A204.1 (cell line): ENCODE measurements around the gene ENOX1.

Experiments used
- FAIRE-seq: peaks from 2 replicates; lab custom pipeline; 2012; peaks lifted over from hg19 to GRCh38; lab: Jason Lieb, UNC

ENOX1 gene

DNA sequence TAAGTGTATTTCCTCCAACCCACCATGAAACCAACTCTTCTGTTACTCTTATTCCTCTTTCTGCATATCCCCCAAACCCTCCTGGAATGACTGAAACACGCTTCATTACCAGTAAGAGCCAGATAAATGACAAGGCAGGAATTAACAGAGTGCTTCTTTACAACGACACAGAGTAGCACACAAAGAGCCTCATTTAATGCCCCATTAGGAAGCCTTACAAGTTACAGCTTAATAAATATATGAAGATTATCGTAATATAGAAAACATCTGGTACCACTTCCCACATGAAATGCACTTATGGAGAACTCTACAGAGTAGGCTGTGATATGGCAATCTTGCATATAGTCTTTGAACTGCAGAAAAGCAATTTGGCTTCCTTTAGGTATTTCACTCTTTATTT, 116.8 kb downstream of the ENOX1 start:
- no peak for FAIRE-seq

DNA sequence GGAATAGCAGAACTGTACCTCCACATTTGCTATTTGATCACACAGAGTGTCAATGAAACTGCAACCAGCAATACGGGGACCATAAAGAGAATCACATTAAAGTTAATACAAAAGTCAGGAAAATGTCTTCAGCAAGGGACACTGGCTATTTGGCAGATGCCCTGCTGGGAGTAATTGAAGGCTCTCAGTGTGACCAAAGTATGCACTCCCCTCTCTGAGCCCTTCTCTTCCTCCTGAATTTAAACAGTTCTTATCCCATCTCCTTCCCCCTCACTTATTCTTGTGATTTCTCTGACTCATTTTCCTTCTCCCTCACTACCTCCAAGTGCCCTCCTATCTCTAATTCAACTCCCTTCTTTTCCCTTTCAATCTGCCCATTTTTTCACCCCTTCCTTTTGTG, 117.7 kb downstream of the ENOX1 start:
- FAIRE-seq: no peak

GRCh38 chr13:43666403-43666802, 120.4 kb downstream of the ENOX1 start:
- no peak for FAIRE-seq

- no peak for FAIRE-seq
These were observed 121.4 kb downstream of the ENOX1 start for GRCh38 chr13:43665388-43665787.

- no peak for FAIRE-seq
These were observed 122.0 kb downstream of the ENOX1 start for GRCh38 chr13:43664700-43665191.

GRCh38 chr13:43663474-43664090, 123.2 kb downstream of the ENOX1 start:
- FAIRE-seq: no peak

DNA sequence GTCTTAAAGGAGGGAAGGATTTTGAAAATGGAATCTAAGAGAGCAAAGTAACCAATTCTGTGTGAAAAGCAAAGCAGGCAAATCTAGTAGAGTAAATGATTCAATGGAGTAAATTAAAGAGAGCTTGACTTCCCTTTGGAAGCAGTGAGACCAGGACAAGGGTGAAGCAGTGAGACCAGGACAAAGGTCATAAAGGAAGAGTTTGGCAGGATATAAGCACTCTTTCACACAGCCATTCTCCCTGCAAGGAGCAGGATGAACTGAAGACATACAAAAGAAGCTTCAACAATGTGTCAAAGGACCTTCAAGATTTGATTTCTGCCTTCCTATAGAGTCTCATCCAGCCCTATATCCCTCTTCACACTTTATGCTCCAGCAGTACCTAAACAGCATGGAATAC, 123.8 kb downstream of the ENOX1 start:
- no peak for FAIRE-seq

- FAIRE-seq: no peak
These were observed 125.5 kb downstream of the ENOX1 start for GRCh38 chr13:43661161-43661830.

- no peak for FAIRE-seq
These were observed 129.3 kb downstream of the ENOX1 start for GRCh38 chr13:43657485-43657884.

DNA sequence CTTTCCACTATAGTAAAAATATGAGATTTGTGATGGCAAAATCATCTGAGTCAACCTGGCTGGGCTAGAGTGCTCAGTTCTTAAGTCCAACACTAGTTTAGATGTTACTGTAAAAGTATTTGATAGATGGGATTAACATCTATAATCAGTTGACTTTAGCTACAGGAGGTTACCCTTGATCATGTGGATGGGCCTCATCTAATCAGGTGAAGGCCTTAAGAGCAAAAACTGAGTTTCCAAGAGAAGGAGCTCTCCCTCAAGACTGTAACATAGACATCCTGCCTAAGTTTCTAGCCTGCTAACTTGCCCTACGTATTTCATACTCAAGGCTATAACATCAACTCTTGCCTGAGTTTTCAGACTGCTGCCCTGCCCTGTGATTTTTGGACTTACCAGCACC, 132.8 kb downstream of the ENOX1 start:
- no peak for FAIRE-seq

GRCh38 chr13:43653395-43653794, 133.4 kb downstream of the ENOX1 start:
- FAIRE-seq: no peak

DNA sequence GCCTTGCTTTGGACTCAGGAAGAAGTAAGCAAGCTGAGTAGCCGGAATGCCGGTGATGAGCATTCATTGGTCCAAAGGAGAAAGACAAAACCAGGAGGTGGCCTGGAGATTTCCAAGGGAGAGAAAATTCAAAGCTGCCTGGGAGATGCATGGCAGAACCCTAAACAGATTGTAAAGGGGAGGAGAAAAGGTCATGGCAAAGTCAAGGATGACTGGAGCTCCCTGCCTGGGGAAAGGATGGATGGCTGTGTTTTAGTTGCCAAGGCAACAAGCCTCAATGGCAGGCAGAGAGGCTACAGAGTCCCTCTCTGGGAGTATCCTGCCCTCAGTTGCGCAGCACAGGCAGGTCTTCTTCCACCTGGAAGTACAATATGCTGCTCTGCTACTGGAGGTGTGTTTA, 134.0 kb downstream of the ENOX1 start:
- no peak for FAIRE-seq

- FAIRE-seq: no peak
These were observed 135.9 kb downstream of the ENOX1 start for GRCh38 chr13:43650882-43651281.

GRCh38 chr13:43648733-43649132, 138.0 kb downstream of the ENOX1 start:
- FAIRE-seq: no peak

- FAIRE-seq: no peak
These were observed 139.3 kb downstream of the ENOX1 start for GRCh38 chr13:43647471-43647870.

GRCh38 chr13:43640476-43640875, 146.3 kb downstream of the ENOX1 start:
- no peak for FAIRE-seq

GRCh38 chr13:43631106-43631505, 155.7 kb downstream of the ENOX1 start:
- no peak for FAIRE-seq

DNA sequence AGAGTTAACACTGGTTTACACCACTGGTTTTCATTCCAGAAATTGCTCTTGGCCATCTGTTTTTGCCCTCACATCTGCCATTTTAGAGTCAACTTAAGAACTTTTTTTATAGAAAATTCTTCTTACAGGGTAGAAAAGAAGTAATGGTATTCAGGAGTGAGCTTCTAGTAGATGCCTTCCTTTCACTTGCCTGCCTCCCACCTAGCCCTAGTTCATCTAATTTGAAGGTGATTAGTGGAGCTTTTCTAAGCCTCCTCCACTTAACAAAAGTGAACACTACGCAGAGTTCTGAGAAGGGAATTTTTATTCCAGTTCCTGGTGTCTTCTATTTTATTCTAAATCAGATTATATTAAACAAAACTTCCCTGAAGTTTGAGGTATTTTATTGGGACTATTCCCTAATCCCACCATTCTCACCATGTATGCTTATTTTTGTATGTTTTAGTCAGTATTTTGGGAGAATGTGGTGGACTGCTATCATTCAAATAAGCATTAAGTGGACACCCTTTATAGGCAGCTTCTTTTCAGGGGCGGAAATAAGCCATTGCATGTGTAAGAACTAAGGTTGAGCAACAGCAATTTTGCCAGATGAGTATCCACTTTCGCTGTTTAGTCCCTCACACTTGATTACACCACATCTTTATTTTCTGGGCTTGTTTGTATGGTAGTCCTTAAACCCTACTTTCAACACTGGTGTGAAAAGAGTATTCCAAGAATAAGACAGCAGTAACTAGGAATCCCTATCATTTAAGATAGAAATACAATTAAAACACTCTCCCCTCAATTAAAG, 156.9 kb downstream of the ENOX1 start:
- FAIRE-seq: no peak

DNA sequence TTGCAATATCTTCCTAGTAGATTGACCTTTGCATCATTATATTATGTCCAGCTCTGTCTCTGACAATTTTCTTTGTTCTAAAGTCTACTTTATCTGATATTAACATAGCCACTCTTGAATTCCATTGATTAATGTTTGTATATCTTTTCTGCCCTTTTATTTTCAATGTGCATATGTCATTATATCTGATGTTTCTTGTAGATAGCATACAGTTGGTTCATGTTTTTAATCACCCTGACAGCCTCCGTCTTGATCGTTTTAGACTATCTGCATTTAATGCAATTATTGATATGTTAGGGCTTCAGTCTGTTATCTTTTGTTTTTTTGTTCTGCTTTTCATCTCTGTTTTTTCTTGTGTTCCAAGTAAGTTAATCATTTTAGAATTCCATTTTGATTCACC, 159.8 kb downstream of the ENOX1 start:
- FAIRE-seq: no peak

DNA sequence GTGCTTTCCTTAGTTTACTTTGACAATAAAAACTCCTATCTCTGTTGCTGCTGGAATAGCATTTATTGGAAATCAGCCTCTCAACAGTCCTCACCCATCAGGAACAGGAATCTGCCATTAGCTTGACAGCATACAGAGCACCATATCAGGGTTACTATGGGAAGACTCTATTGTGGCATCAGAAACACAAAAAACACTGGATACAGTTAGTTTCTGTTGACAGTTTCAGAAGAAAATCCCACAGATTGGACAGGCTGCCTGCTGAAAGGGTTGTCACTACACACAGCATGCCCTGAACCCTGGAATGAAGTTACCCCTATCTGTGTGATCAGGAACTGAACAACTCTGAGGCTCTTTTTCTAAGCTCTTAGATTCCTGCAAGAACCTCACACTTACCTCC, 172.7 kb downstream of the ENOX1 start:
- FAIRE-seq: no peak

DNA sequence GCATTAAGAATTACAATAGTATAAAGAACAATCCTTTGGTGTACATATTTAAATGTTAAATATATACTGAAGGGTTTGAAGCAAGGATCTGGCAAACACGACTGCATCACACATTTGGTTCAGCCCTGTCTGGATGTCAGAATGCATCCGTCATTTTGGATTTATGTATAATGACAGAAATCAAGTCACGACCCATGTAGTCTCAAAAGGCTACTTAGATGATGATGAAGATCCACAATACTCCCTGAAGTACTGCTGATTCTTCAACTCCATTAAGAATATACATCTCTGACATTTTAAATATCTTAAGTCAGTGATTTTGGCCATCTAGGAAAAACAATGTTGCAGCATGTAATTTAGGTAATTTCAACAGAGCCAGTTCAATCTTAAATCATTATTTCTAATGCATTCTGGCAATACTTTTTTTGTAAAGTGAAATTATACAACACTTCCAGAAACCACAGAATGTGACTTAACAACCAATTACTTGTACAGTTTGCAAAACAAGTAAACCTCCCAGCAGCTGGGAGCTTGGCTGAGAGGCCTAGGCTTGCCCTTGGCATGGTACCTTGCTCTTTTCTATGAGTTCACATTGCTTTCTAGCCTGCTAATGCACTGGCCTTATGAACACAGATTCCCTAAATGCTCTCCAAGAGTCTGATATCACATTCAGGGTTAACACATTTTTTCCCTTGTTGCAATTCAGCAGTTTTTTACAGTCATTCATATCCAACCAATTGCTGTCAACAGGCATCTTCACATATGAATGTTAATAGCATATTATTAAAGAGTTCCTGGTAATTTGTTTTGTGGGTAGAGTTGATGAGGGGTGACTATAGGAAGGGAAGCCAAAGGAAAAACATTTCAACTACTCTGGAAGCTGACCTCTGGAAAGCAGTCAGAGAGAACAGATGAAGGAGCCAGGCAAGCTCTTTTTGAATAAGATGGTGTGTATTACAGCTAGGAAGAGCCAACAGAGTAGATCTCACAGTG, 175.2 kb downstream of the ENOX1 start:
- no peak for FAIRE-seq
